Astrocyte (in vitro differentiated cells and primary cell): ENCODE data around the gene HIVEP2.

Source experiments
- CTCF ChIP-seq: IDR thresholded peaks from 2 replicates; pipeline ENCODE4 v1.5.1; 2011; ENCODE audit warnings: low read depth, mild to moderate bottlenecking, inconsistent platforms, low read length, moderate library complexity; ENCODE audit not compliant: insufficient read depth
- EZH2 ChIP-seq: IDR thresholded peaks from 2 replicates; pipeline ENCODE4 v1.6.1; 2012; ENCODE audit warnings: mild to moderate bottlenecking, low read length, inconsistent platforms; ENCODE audit not compliant: insufficient read depth

DNA sequence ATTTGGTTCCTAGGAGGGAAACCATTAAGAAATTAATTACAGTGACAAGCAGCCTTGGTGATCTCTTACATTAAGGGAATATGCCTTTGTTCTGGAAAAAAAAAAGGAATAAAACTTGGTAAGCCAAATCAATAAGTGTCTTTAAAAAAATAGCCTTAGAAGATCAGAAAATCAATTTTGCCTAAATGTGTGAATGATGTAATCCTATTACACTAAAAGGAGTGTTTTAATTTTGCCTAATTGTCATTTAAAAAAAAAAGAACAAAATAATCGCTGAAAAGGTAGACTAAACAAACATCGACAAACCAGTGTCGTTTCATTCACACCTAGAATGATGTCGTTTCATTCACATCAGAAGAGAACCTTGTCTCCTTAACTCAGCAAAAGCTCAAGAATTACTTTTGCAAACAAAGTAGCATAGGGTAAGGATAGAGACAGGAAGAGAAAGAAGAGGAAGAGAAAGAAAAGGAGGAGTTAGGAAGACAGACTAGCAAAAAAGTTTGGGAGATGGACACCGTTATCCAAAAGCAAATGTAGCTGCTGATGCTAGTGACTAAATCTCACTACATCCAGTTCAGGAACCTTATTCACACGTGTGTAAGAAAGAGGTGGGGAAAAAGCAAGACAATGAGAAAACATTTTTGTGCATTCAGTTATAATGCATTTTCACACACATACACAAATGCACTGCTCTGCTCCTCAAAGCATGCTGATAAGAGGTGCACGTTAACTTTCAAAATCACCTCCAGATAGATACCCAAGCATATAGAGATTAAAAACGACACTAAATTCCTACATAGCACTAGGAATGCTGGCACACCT lies 60.6 kb downstream of the HIVEP2 start:
- no peak for TF ChIP-seq CTCF
- TF ChIP-seq EZH2 = no peak
